Measurements from ENCODE around the gene SFT2D2.
A peak's percentile ranks its signal among the peaks of the same experiment; 100 is the strongest.

SFT2D2 gene

DNA sequence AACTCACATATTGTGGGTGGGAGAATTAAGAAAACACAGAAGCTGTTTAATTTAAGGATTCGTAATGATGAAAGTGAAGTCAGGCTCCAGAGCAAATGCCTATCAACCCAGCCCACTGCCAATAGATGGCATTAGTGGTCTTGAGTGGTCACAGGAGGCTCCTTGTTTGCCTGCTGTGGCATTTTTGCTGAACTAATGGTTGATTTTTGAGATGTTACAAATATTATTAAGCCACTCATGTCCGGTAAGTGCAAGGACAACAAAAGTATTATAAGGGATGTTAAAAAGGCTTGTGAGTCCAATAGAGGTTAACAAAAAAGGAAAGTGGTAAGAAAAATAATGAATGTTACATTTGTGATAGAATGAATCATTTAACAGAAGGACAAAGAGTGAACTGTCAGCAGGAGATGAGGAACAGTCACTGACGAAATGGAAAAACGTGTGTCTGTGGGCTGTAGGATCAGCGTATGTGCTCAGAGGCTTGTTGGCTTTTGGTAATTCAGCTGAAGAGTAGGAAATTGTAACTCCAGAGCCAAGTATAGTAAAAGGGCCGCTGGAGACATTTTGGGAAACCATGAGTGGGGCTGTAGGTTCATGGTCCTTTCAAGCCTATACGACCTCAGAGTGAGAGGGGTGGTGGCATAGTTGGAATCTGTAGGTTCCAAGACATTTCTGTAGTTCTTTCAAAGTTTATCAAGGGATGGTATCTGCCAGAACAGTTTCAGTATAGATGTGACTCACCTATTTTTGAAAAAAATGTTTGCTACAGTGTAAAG lies 11.2 kb downstream of the SFT2D2 start:
- peaks cover 35% of the 10 kb centered on the region for H3K36me3 Mint-ChIP-seq
- H3K27ac Mint-ChIP-seq = peak overlapping the region; percentile 76
- no peaks in the 10 kb centered on the region for H3K9me3 Mint-ChIP-seq
- H3K27me3 Mint-ChIP-seq = no peaks in the 10 kb centered on the region
- H3K4me3 Mint-ChIP-seq = peak overlapping the region; percentile 5
- peaks cover 52% of the 10 kb centered on the region for H3K4me1 Mint-ChIP-seq

DNA sequence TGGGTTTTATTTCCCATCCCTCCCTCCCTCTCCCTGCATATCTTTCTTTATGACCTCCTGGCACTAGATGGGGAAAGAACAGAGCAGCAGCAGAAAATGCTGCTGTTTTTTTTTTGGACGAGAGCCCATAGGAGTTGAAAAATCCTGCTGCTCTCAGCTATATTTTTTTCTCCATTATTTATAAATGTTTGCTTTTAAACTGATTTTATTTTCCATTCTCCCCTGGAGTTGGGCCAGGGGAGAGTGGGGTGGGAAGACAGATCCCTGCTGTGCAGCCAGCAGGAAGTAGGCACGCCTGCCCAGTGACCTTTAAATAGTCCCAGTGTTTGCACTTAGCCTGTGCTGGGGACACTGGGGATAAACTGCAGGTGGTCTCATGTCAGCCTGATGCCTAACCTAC lies 17.4 kb downstream of the SFT2D2 start:
- H3K4me3 Mint-ChIP-seq = no peak overlapping the region
- no peaks in the 10 kb centered on the region for H3K27me3 Mint-ChIP-seq
- no peaks in the 10 kb centered on the region for H3K9me3 Mint-ChIP-seq
- peaks cover 33% of the 10 kb centered on the region for H3K4me1 Mint-ChIP-seq
- H3K36me3 Mint-ChIP-seq = peaks cover 49% of the 10 kb centered on the region
- no peak overlapping the region for H3K27ac Mint-ChIP-seq

DNA sequence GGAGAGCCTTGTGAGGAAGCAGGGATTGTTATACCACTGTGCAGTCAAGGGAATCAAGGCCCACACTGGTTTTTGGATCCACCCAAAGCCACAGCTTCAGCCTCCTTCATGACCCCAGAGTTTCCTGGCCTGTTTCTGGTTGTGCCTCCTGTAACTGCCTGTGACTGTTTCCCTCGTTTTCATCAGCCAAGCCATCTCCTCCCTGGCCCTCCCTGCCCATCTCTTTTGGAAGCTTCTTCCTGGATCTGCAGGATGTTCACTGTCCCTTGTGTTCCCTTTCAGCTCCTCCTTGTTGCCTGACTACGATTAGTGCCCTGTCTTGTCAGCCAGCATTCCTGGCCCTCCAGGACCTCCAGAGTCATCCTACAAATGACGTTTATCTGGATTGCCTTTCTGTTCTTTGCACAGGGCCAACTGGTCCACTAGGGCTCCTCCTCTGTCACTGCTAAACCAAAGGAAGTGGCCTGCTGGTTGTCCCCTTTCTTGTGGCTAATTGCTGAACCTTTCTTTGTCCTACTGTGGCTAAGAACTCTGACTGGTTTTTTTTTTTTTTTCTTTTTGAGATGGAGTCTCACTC lies 17.9 kb downstream of the SFT2D2 start:
- Mint-ChIP-seq H3K27ac (peak overlapping the region; percentile 51), H3K9me3 (no peaks in the 10 kb centered on the region), H3K4me1 (peaks cover 36% of the 10 kb centered on the region), H3K36me3 (peaks cover 48% of the 10 kb centered on the region), H3K27me3 (no peaks in the 10 kb centered on the region), H3K4me3 (peak overlapping the region; percentile 19)

DNA sequence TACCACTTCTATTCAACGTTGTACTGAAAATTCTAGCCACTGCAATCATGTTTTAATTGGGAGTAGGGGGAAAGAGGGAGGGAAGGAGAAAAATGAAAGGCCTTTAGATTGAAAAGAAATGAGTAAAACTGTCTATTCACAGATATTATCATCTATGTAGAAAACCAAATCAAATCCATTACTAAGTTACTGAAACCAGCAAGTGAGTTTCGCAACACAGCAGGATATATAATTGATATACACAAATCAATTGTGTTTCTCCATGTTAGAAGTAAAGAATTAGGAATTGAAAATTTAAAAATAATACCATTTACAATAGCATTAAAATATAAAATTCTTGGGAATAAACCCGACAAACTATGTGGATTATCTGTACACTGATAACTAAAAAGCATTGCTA lies 19.2 kb downstream of the SFT2D2 start:
- Mint-ChIP-seq H3K27me3 (no peaks in the 10 kb centered on the region), H3K36me3 (peaks cover 55% of the 10 kb centered on the region), H3K4me1 (peaks cover 48% of the 10 kb centered on the region), H3K4me3 (no peak overlapping the region), H3K27ac (no peak overlapping the region), H3K9me3 (no peaks in the 10 kb centered on the region)

DNA sequence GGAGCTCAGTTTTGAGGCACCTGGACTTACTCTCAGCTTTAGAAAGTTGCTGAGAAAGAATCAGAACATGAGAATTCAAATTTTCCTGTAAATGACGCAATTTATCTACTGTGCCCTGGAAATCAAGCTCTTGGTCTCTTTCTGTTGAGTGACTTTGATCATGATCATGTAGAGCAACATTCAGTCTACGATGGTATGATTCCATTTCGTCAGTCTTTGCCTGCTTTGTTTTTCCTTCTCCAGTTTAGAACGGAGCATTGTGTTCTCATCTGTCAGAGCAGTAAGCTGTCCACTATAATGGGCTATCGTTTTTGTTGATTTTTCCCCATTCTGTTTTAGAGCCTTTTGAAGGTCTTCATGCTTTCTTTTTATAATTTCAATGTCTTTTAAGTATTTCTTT lies 20.7 kb downstream of the SFT2D2 start:
- no peak overlapping the region for H3K4me3 Mint-ChIP-seq
- H3K36me3 Mint-ChIP-seq = peaks cover 56% of the 10 kb centered on the region
- H3K27ac Mint-ChIP-seq = no peak overlapping the region
- H3K9me3 Mint-ChIP-seq = no peaks in the 10 kb centered on the region
- no peaks in the 10 kb centered on the region for H3K27me3 Mint-ChIP-seq
- peaks cover 53% of the 10 kb centered on the region for H3K4me1 Mint-ChIP-seq

DNA sequence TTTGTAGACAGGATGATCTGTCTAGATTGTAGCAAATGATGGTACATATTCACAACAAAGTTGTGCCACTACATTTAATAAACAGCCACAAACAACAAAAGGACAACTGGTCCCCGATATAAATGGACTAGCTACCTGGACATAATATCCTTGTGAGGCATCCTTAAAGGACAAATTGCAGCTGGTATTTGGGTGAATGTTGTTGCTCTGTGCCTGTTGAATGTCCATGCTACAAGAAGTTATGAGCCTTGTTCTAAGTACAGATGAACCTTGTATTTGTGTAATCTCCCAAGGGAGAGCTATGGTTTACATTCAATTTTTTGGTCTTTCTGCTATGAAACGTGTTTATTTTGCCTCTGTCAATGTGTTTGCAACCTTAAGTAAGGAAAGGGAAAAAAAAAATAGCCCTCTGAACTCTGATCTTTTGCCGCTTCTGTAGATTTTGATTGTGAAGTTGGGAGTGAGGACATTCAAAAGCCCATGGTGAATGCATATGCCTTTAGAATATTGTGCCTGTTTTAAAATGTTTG lies 26.5 kb downstream of the SFT2D2 start:
- Mint-ChIP-seq H3K36me3 (peaks cover 51% of the 10 kb centered on the region), H3K9me3 (no peaks in the 10 kb centered on the region), H3K4me1 (peaks cover 45% of the 10 kb centered on the region), H3K27me3 (no peaks in the 10 kb centered on the region), H3K27ac (no peak overlapping the region), H3K4me3 (no peak overlapping the region)

DNA sequence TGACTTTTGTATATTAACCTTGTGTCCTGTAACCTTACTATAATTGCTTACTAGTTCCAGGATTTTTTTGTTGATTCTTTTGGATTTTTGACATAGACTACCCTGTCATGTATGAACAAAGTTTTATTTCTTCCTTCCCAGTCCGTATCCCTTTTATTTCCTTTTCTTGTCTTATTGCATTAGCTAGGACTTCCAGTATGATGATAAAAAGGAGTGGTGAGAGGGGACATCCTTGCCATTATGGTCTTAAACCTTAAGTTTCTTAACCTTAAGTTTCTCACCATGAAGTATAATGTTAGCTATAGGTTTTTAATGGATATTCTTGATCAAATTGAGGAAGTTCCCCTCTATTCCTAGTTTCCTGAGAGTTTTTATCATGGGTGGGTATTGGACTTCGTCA lies 30.4 kb downstream of the SFT2D2 start:
- Mint-ChIP-seq H3K4me1 (peaks cover 41% of the 10 kb centered on the region), H3K9me3 (no peaks in the 10 kb centered on the region), H3K27me3 (no peaks in the 10 kb centered on the region), H3K4me3 (no peak overlapping the region), H3K36me3 (peaks cover 38% of the 10 kb centered on the region), H3K27ac (no peak overlapping the region)

DNA sequence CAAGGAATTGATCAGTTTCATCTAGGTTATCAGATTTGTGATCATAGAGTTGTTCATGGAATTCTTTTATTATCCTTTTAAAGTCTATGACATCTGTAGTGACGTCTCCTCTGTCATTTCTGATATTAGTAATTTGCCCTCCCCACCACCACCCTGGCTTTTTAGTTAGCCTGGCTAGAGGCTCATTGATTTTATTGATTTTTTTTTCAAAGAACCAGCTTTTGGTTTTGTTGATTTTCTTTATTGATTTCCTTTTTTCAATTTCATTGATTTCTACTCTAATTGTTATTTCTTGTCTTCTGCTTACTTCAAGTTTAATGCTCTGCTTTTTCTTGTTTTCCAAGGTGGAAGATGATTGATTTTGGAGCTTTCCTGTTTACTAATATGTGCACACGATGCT lies 31.6 kb downstream of the SFT2D2 start:
- Mint-ChIP-seq H3K27me3 (no peaks in the 10 kb centered on the region), H3K4me3 (no peak overlapping the region), H3K9me3 (no peaks in the 10 kb centered on the region), H3K36me3 (peaks cover 38% of the 10 kb centered on the region), H3K4me1 (peaks cover 42% of the 10 kb centered on the region), H3K27ac (no peak overlapping the region)

DNA sequence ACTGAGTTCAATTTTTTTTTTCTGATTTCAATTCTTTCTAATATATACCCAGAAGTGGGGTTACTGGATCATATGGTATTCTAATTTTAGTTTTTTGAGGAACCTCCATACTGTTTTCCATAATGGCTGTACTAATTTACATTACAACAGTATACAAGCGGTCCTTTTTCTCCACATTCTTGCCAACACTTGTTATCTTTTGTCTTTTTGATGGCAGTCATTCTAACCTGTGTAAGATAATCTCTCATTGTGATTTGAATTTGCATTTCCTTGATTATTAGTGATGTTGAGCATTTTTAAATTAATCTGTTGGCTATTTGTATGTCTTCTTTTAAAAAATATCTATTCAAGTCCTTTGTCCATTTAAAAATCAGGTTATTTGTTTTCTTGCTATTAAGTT lies 33.8 kb downstream of the SFT2D2 start:
- Mint-ChIP-seq H3K27ac (no peak overlapping the region), H3K36me3 (peaks cover 36% of the 10 kb centered on the region), H3K4me3 (no peak overlapping the region), H3K4me1 (peaks cover 36% of the 10 kb centered on the region), H3K27me3 (no peaks in the 10 kb centered on the region), H3K9me3 (no peaks in the 10 kb centered on the region)

DNA sequence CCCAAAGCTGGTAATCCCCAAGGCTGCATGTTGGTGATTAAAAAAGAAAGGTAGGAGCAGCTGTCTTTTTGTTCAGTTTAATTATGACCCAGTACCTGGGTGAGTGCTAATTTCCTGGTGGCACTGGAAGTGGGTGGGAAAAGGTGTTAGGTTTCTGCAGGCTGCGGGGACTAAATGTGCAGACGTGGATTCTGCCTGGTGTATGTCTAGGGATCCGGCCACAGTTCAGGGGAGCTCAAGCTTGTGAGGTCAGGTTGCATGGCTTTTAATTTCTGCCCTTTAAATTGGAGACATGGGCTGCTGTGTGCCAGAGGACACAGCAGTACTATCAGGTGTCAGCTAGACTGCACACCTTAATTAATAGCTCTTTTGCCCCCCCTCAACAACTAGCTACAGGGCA lies 34.6 kb downstream of the SFT2D2 start:
- no peaks in the 10 kb centered on the region for H3K27me3 Mint-ChIP-seq
- no peak overlapping the region for H3K4me3 Mint-ChIP-seq
- H3K4me1 Mint-ChIP-seq = peaks cover 36% of the 10 kb centered on the region
- no peak overlapping the region for H3K27ac Mint-ChIP-seq
- H3K9me3 Mint-ChIP-seq = no peaks in the 10 kb centered on the region
- H3K36me3 Mint-ChIP-seq = peaks cover 31% of the 10 kb centered on the region

DNA sequence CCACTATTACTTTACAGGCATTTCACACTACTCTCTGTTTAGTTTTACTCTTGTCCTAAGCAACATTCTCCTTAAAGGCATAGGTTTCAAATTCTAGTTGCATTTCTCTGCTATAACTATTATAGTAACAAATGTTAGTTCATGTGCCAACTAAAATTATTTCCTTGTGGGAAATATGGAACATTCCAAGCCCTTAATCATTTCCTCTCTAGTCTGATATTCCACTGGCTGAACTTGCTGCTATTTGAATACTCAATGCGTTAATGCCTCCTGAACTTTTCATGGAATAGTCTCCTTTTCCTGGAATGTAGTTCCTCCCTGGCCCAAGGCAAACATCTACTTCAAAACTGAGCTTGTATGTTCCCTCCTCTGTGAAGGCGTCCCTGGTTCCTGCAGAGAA lies 35.6 kb downstream of the SFT2D2 start:
- H3K4me3 Mint-ChIP-seq = no peak overlapping the region
- no peak overlapping the region for H3K27ac Mint-ChIP-seq
- H3K27me3 Mint-ChIP-seq = no peaks in the 10 kb centered on the region
- H3K36me3 Mint-ChIP-seq = peaks cover 26% of the 10 kb centered on the region
- H3K9me3 Mint-ChIP-seq = no peaks in the 10 kb centered on the region
- H3K4me1 Mint-ChIP-seq = peaks cover 36% of the 10 kb centered on the region

DNA sequence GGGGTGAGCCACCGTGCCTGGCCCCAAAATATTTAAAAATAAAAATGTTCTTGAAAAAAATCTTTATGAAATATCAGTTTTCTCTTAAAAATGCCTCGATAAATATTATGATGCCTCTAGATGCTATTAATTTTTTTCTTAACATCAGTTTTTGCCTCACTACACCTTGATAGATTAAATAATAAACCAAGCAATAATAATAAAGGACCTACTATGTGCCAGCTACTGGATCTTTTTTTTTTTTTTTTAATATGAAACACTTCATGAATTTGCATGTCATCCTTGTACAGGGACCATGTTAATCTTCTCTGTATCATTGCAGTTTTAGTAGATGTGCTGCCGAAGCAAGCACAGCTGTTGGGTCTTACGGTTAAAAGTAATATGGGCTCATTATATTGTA lies 37.3 kb downstream of the SFT2D2 start:
- no peaks in the 10 kb centered on the region for H3K9me3 Mint-ChIP-seq
- no peaks in the 10 kb centered on the region for H3K27me3 Mint-ChIP-seq
- no peak overlapping the region for H3K4me3 Mint-ChIP-seq
- H3K36me3 Mint-ChIP-seq = peaks cover 15% of the 10 kb centered on the region
- H3K4me1 Mint-ChIP-seq = peaks cover 25% of the 10 kb centered on the region
- H3K27ac Mint-ChIP-seq = no peak overlapping the region

DNA sequence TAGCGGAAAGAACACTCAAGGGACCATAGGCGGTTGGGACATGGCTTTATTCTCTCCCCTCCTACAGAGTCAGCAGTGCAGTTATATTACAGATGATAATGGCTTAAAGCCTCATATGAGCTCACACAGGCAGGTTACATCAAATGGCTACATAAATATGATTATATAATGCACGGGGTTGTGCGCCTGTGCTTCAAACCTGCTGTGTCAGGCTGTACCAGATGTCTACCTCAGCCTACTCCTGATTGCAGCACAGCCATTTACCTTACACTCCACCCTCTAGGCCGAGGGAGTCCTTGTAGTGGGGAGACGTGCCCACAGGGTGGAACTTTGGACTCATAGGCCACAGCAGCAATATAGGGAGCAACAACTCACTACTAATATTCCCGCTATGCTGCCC lies 38.5 kb downstream of the SFT2D2 start:
- peaks cover 13% of the 10 kb centered on the region for H3K36me3 Mint-ChIP-seq
- no peak overlapping the region for H3K4me3 Mint-ChIP-seq
- no peak overlapping the region for H3K27ac Mint-ChIP-seq
- H3K27me3 Mint-ChIP-seq = no peaks in the 10 kb centered on the region
- peaks cover 21% of the 10 kb centered on the region for H3K4me1 Mint-ChIP-seq
- H3K9me3 Mint-ChIP-seq = no peaks in the 10 kb centered on the region

DNA sequence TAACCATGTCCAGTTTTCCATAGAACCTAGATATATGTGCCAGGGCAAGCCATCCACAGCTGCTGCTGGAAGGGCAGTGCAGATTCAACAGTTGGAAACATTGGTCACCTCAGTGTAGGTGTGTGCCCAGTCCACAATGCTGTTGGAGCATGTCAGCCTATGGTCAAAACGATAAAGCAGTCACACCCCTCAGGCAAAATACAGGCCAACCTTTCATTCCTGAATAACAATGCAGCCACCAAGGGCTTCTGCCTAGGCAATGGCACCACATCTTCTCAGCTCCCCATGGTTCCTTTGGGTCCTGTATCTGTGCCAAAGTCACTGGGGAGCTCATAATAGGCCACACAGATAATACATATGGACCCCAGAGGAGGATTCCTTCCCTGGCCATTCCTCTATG lies 39.8 kb downstream of the SFT2D2 start:
- Mint-ChIP-seq H3K4me1 (peaks cover 13% of the 10 kb centered on the region), H3K4me3 (no peak overlapping the region), H3K27me3 (no peaks in the 10 kb centered on the region), H3K27ac (no peak overlapping the region), H3K36me3 (peaks cover 14% of the 10 kb centered on the region), H3K9me3 (no peaks in the 10 kb centered on the region)

DNA sequence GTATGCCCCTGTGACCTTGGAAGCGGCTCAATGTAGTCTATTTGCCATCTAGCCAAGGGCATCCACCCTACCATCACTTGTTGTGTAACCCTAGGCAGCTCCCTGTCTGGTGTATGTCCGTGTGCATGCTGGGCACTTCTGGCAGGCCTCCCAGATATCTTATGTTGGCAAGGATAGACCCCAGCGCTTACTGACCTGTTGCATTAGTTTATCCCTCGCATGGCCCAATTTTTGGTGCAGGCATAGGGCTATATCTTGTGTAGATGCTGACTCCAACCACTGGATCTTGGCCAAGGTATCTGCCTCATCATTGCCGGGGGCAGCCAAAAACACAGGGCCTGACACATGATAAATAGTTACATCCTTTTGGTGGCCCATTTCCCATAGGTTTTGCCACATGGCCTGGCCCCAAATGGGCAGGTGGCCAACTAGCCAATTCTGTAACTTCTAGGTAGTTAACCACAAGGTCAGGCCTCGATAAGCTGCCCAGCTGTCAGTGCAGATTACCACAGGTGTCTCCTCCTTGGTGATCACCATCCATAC lies 40.9 kb downstream of the SFT2D2 start:
- no peaks in the 10 kb centered on the region for H3K9me3 Mint-ChIP-seq
- peaks cover 15% of the 10 kb centered on the region for H3K36me3 Mint-ChIP-seq
- H3K27ac Mint-ChIP-seq = no peak overlapping the region
- no peak overlapping the region for H3K4me3 Mint-ChIP-seq
- H3K27me3 Mint-ChIP-seq = no peaks in the 10 kb centered on the region
- H3K4me1 Mint-ChIP-seq = peaks cover 1% of the 10 kb centered on the region

DNA sequence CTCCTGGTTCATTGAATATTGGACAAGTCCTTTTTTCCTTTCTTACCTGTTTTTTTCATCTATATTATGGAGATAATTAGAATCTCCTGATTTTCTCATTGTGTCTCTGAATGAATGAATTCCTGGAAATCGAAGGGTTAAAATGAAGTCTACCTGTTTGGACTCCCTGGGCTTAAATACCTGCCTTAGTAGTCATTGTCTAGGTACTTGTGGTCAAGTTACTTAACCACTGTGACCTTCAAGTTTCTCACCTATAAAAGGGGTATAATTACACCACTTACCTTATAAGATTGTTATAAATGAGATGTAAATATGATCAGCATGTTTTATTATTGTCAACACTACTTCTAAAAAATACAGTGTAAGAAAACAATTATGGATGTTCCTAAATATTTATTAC lies 45.8 kb downstream of the SFT2D2 start:
- no peaks in the 10 kb centered on the region for H3K27me3 Mint-ChIP-seq
- no peak overlapping the region for H3K4me3 Mint-ChIP-seq
- H3K9me3 Mint-ChIP-seq = peaks cover 3% of the 10 kb centered on the region
- no peak overlapping the region for H3K27ac Mint-ChIP-seq
- peaks cover 8% of the 10 kb centered on the region for H3K36me3 Mint-ChIP-seq
- no peaks in the 10 kb centered on the region for H3K4me1 Mint-ChIP-seq

Measured in activated naive CD4-positive, alpha-beta T cell treated with anti-CD3 and anti-CD28 coated beads, Interleukin-2, amount 50 U/mL, for 24 hours (primary cell).